HL-60 (cell line): ENCODE results near the gene FGD6.

Experiments
- CTCF ChIP-seq: IDR thresholded peaks from one replicate; pipeline ENCODE4 v1.5.1; 2011; ENCODE audit warnings: low read length, control low read depth, inconsistent platforms; ENCODE audit not compliant: insufficient read depth
- POLR2AphosphoS5 ChIP-seq: IDR thresholded peaks from 2 replicates; pipeline ENCODE4 v1.6.1; 2012; ENCODE audit warnings: low read depth
- REST ChIP-seq: IDR thresholded peaks from 2 replicates; pipeline ENCODE4 v1.6.1; 2012; ENCODE audit warnings: low read depth; ENCODE audit not compliant: insufficient replicate concordance
- SPI1 ChIP-seq: IDR thresholded peaks from 2 replicates; pipeline ENCODE4 v1.6.1; 2012; ENCODE audit warnings: low read depth, mild to moderate bottlenecking, borderline replicate concordance

- TF ChIP-seq CTCF, result no peak
- no peak for TF ChIP-seq SPI1
- TF ChIP-seq REST, result no peak
- no peak for TF ChIP-seq POLR2AphosphoS5
Measured at GRCh38 chr12:95248095-95248494, 30.8 kb upstream of the FGD6 start.
